Neuronal stem cell (in vitro differentiated cells): ENCODE results near the gene SLC6A3.

ENCODE experiments used
- DNase-seq: peaks from one replicate; pipeline ENCODE4 v3.0.0-alpha.2; 2013; ENCODE audit warnings: low spot score
- H2AFZ ChIP-seq: one replicate; pipeline ENCODE4 v1.6.1; 2013; ENCODE audit warnings: mild to moderate bottlenecking, low read length, inconsistent platforms
- H2AK5ac ChIP-seq: 2 replicates; pipeline ENCODE4 v1.6.1; 2013; ENCODE audit warnings: low read depth, mild to moderate bottlenecking, inconsistent platforms, low read length, moderate library complexity, mixed read lengths
- H2BK120ac ChIP-seq: 2 replicates; pipeline ENCODE4 v1.6.1; 2013; ENCODE audit warnings: low read depth, mild to moderate bottlenecking, inconsistent platforms, low read length, moderate library complexity, mixed read lengths
- H2BK12ac ChIP-seq: one replicate; pipeline ENCODE4 v1.6.1; 2013; ENCODE audit warnings: low read length, inconsistent platforms
- H2BK15ac ChIP-seq: 2 replicates; pipeline ENCODE4 v1.6.1; 2013; ENCODE audit warnings: mild to moderate bottlenecking, low read length, inconsistent platforms, mixed read lengths
- H2BK5ac ChIP-seq: one replicate; pipeline ENCODE4 v1.6.1; 2013; ENCODE audit warnings: inconsistent platforms, mild to moderate bottlenecking, low read length, moderate library complexity
- H3K14ac ChIP-seq: one replicate; pipeline ENCODE4 v1.6.1; 2013; ENCODE audit warnings: low read length, inconsistent platforms
- H3K18ac ChIP-seq: 2 replicates; pipeline ENCODE4 v1.6.1; 2013; ENCODE audit warnings: low read length, inconsistent platforms
- H3K23ac ChIP-seq: 2 replicates; pipeline ENCODE4 v1.6.1; 2013; ENCODE audit warnings: low read depth, mild to moderate bottlenecking, mixed read lengths, low read length, inconsistent platforms; ENCODE audit not compliant: poor library complexity
- H3K27ac ChIP-seq: replicated peaks from 3 replicates; pipeline ENCODE4 v1.5.1; 2013; ENCODE audit warnings: low read length, inconsistent platforms
- H3K27me3 ChIP-seq, 3 experiments: 2 replicates each; pipeline ENCODE4 v1.6.1; 2013; ENCODE audit warnings: low read length in 3 of 3, mild to moderate bottlenecking in 2 of 3, inconsistent platforms in 1 of 3, low read depth in 1 of 3, mixed read lengths in 1 of 3, moderate library complexity in 1 of 3; ENCODE audit not compliant: control insufficient read depth in 3 of 3, insufficient read depth in 3 of 3
- H3K36me3 ChIP-seq, 2 donors: replicated peaks in 1 of 2; 2 replicates each; pipeline ENCODE4 v1.6.1; 2013; ENCODE audit warnings: low read length in 2 of 2; ENCODE audit not compliant: control insufficient read depth in 2 of 2, insufficient read depth in 2 of 2
- H3K4ac ChIP-seq: 2 replicates; pipeline ENCODE4 v1.6.1; 2013; ENCODE audit warnings: inconsistent platforms, mild to moderate bottlenecking, low read length, moderate library complexity
- H3K4me1 ChIP-seq, 2 donors: 1 replicate in 1 of 2; 2 replicates in 1 of 2; pipeline ENCODE4 v1.6.1; 2013; ENCODE audit warnings: low read length in 2 of 2, low read depth in 1 of 2; ENCODE audit not compliant: control insufficient read depth in 2 of 2, insufficient read depth in 1 of 2
- H3K4me2 ChIP-seq: one replicate; pipeline ENCODE4 v1.6.1; 2013; ENCODE audit warnings: mild to moderate bottlenecking, low read length, inconsistent platforms; ENCODE audit not compliant: insufficient read depth, poor library complexity, severe bottlenecking
- H3K4me3 ChIP-seq, 2 donors: 2 replicates each; pipeline ENCODE4 v1.5.1; 2013; ENCODE audit warnings: low read length in 2 of 2, mild to moderate bottlenecking in 2 of 2, inconsistent platforms in 1 of 2, moderate library complexity in 1 of 2
- H3K79me1 ChIP-seq: one replicate; pipeline ENCODE4 v1.6.1; 2013; ENCODE audit warnings: low read depth, mild to moderate bottlenecking, inconsistent platforms, low read length, moderate library complexity
- H3K9ac ChIP-seq: one replicate; pipeline ENCODE4 v1.6.1; 2013; ENCODE audit warnings: mild to moderate bottlenecking, low read depth, low read length, inconsistent platforms; ENCODE audit not compliant: poor library complexity
- H3K9me3 ChIP-seq, 2 donors: replicated peaks in 1 of 2; 2 replicates each; pipeline versions ENCODE3 to v1.6.1; 2013; ENCODE audit warnings: low read length in 2 of 2, mild to moderate bottlenecking in 2 of 2, inconsistent platforms in 1 of 2, low read depth in 1 of 2, mixed read lengths in 1 of 2, moderate library complexity in 1 of 2; ENCODE audit not compliant: control insufficient read depth in 2 of 2, insufficient read depth in 1 of 2
- H4K8ac ChIP-seq: one replicate; pipeline ENCODE4 v1.6.1; 2013; ENCODE audit warnings: low read depth, mild to moderate bottlenecking, inconsistent platforms, low read length, moderate library complexity
- H4K91ac ChIP-seq: one replicate; pipeline ENCODE4 v1.6.1; 2013; ENCODE audit warnings: low read length, low read depth, mild to moderate bottlenecking, inconsistent platforms; ENCODE audit not compliant: poor library complexity
- WGBS, 2 donors: extraction: QIAGEN DNeasy Blood & Tissue Kit; methylation state at CpG; one replicate each; pipeline ENCODE4 v1.1.7; 2013; ENCODE audit warnings: missing lambda C conversion rate in 2 of 2, mixed read lengths in 1 of 2; ENCODE audit not compliant: insufficient read length in 2 of 2, insufficient replicate concordance in 1 of 2; ENCODE audit errors: extremely low coverage in 2 of 2; 5-methylcytosine and 5-hydroxymethylcytosine counted together

The SLC6A3 gene

DNA sequence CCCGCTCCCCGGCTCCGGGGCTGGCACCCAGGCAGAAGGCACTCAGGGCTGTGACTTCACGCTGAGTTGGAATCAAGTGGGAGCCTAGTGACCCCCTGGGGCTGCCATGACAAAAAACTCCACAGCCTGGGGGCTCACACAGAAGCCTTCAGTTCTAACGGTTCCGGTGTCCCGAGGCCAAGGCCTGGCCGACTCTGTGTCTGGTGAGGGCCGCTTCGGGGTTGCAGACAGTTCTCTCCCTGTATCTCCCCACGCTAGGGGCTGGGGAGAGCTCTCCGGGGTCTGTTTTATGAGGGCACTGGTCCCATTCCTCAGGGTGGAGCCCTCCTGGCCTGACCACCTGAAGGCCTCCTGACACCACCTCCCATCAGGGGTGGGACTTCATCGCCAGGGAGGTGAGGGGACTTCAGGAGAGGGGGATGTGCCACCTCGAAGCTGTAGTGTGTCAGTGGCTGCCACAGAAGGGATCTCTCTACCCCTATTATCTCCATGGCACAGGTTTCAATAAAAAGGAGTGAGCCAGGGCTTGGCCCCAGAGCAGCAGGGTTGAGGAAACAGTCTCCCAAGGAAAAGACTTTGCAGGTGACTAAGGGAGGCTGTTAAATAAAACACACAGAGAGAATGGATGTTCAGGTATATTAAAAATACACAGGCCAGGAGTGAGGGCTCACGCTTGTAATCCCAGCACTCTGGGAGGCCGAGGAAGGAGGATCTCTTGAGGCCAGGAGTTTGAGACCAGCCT lies 1.5 kb upstream of the SLC6A3 start:
- Histone ChIP-seq H4K8ac (no peak overlapping the region), H3K27me3 (peaks cover 27 to 89% (median 57%) of the 10 kb centered on the region in 3 experiments)

DNA sequence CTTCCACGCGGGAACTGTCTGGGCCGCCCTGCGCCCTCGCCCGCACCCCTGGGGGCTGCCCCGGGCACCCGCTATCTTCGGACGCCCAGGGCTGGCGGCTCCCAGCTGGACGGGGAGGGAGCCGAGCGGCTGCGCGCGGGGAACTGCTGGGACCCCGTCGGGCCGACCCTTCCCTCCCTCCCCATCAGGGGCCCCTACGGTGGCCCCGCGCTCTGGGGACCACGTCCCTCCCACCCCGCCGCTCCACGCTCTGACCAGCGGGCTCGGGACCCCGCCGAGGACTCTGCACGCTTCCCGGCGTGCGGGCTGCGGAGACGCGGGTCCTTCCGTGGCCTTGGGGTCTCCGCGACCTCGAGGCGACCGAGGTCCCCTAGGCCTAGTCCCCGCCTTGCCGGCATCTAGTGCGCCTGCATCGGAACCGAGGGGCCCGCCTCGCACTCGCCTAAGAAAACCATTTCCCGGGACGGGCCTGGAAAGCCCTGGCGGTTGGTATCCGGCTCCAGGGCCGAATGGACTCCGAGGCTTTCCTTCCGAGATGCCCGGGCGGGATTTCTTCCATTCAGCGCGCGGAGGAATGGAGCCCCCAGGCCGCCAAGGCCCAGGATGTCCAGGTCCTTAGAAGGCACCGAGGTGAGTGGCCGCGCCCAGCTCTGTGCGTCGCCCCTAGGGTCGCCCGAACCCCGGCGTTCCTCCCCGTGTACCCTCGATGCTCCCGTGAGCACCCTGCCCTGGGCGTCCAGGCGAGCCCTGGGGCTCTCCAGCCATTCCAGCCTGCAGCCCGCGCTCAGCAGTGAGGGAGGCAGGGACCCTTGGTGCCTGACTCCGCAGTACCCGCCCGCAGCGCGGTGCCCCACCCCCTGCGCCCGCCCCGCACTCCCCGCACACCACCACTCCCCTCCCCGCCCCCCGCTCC lies 705 bp upstream of the SLC6A3 start:
- peak overlapping the region; percentile 52 for H3K4me2 ChIP-seq
- no peak overlapping the region for H2BK15ac ChIP-seq
- peaks cover 27 to 96% (median 57%) of the 10 kb centered on the region in 3 experiments for H3K27me3 ChIP-seq
- peak overlapping the region; percentile 79 for H2AFZ ChIP-seq
- no peak overlapping the region for H2BK5ac ChIP-seq
- H3K4me1 ChIP-seq: peaks cover 0 to 5% of the 10 kb centered on the region in 2 donors
- no peaks in the 10 kb centered on the region for H3K36me3 ChIP-seq
- H2BK12ac ChIP-seq: no peak overlapping the region
- H3K27ac ChIP-seq: no peak overlapping the region
- no peak overlapping the region for H3K4me3 ChIP-seq
- no peak overlapping the region for H2BK120ac ChIP-seq
- no peaks in the 10 kb centered on the region for H3K79me1 ChIP-seq
- no CpG with 5 or more reads among the region's 92 CpGs for WGBS, 2 donors
- H3K23ac ChIP-seq: peak overlapping the region; percentile 77
- H3K9me3 ChIP-seq: peaks cover 2 to 6% of the 10 kb centered on the region in 2 donors
- H3K14ac ChIP-seq: no peak overlapping the region
- H3K9ac ChIP-seq: no peak overlapping the region
- H4K8ac ChIP-seq: peak overlapping the region; percentile 95
- peak overlapping the region; percentile 66 for H3K18ac ChIP-seq
- H4K91ac ChIP-seq: no peak overlapping the region
- DNase-seq: no peak
- H2AK5ac ChIP-seq: no peak overlapping the region
- no peak overlapping the region for H3K4ac ChIP-seq

More for the DNA sequence above, 1.5 kb upstream of the SLC6A3 start:
- peaks cover 0 to 5% of the 10 kb centered on the region in 2 donors for H3K4me1 ChIP-seq
- no peak overlapping the region for H2AFZ ChIP-seq
- H3K36me3 ChIP-seq: no peaks in the 10 kb centered on the region
- no peak overlapping the region for H2BK5ac ChIP-seq
- no peaks in the 10 kb centered on the region for H3K79me1 ChIP-seq
- H3K9me3 ChIP-seq: peaks cover 0 to 6% of the 10 kb centered on the region in 2 donors
- no peak overlapping the region for H3K4me2 ChIP-seq
- no peak overlapping the region for H3K18ac ChIP-seq
- H2AK5ac ChIP-seq: no peak overlapping the region
- H2BK12ac ChIP-seq: no peak overlapping the region
- no peak overlapping the region for H4K91ac ChIP-seq
- H2BK120ac ChIP-seq: no peak overlapping the region
- no peak overlapping the region for H3K27ac ChIP-seq
- DNase-seq: no peak
- H3K4ac ChIP-seq: no peak overlapping the region
- H3K9ac ChIP-seq: no peak overlapping the region
- no peak overlapping the region for H3K14ac ChIP-seq
- H2BK15ac ChIP-seq: no peak overlapping the region
- H3K23ac ChIP-seq: no peak overlapping the region
- no CpG with 5 or more reads among the region's 16 CpGs for WGBS, 2 donors
- no peak overlapping the region for H3K4me3 ChIP-seq

DNA sequence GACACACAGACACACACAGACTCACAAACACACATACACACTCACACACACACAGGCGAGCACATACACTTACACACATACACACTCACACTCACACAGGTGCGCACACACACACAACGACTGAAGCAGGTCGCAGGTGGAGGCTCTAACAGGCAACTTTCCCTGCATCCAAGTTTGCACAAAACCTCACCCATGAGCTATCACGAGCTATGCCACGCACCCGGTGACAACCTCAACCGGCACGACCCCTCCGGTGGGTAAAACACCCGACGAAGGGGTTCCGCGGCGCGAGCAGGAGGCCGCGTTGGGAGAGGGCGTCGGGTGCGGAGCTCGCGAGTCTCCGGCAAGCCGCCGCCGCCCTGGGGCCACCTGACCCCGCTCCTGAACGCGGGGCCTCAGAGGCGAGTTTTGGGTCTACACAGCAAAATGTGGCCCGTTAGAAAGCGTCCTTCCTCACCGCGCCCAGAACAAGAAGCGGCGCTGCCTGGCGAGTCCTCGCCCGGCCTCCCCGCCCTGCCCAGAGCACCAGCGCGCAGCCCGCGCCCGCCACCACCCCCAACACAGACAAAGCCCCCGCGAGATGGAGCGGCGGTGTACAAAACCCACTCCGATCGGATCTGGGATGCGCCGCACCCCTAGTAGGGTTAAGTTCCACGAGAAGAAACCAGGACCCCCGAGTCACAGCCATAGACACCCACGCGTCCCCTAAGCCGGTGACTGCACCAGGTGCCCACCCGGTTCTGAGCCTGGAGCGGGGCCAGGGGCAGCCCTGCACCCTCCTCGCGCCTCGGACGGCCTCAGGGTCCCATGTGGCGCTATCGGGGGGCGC lies 665 bp downstream of the SLC6A3 start:
- peak overlapping the region; percentile 53 for H4K8ac ChIP-seq
- peak overlapping the region; percentile 79 for H2AFZ ChIP-seq
- H3K36me3 ChIP-seq: no peaks in the 10 kb centered on the region
- H2AK5ac ChIP-seq: peak overlapping the region; percentile 78
- H3K9me3 ChIP-seq: peaks cover 3 to 6% of the 10 kb centered on the region in 2 donors
- H3K27me3 ChIP-seq: peaks cover 27 to 90% (median 57%) of the 10 kb centered on the region in 3 experiments
- H3K79me1 ChIP-seq: no peaks in the 10 kb centered on the region
- no peak overlapping the region for H2BK120ac ChIP-seq
- H2BK12ac ChIP-seq: no peak overlapping the region
- H4K91ac ChIP-seq: no peak overlapping the region
- no CpG with 5 or more reads among the region's 68 CpGs for WGBS, 2 donors
- H3K23ac ChIP-seq: peak overlapping the region; percentile 58
- H3K4ac ChIP-seq: peak overlapping the region; percentile 6
- H2BK15ac ChIP-seq: peak overlapping the region; percentile 87
- H2BK5ac ChIP-seq: no peak overlapping the region
- peaks cover 0 to 5% of the 10 kb centered on the region in 2 donors for H3K4me1 ChIP-seq
- H3K4me2 ChIP-seq: peak overlapping the region; percentile 78
- H3K14ac ChIP-seq: peak overlapping the region; percentile 82
- DNase-seq: no peak
- H3K27ac ChIP-seq: no peak overlapping the region
- peak overlapping the region in 1 of 2 donors; percentile 67 for H3K4me3 ChIP-seq
- peak overlapping the region; percentile 89 for H3K18ac ChIP-seq
- peak overlapping the region; percentile 56 for H3K9ac ChIP-seq
